H1 (cell line): ENCODE measurements around the gene HEBP2. TPM values are rescaled to one million over a fixed set of nuclear protein-coding genes. Genes with fewer than 3 reads are reported as not detected.

Experiments used
- CTCF ChIA-PET: fragments of 300-600 bp; sonication (Branson Sonifier 250); formaldehyde crosslinking; loops from one replicate; lab custom pipeline; 2021; ENCODE audit not compliant: partially characterized antibody; lab: Charles Lee
- POLR2A ChIA-PET: fragments of 300-600 bp; sonication (Branson Sonifier 250); formaldehyde crosslinking; loops from one replicate; lab custom pipeline; 2021; ENCODE audit warnings: inconsistent platforms; ENCODE audit not compliant: partially characterized antibody; lab: Charles Lee
- DNase-seq, 2 experiments: peaks; one replicate each; pipeline versions ENCODE4 v3.0.0 to v3.0.0-alpha.2; 2010 to 2022; ENCODE audit warnings: low spot score in 2 of 2, low read depth in 1 of 2, mixed read lengths in 1 of 2
- FAIRE-seq: peaks from 2 replicates; lab custom pipeline; 2011; peaks lifted over from hg19 to GRCh38; lab: Jason Lieb, UNC
- H2AFZ ChIP-seq: 2 replicates; pipeline ENCODE4 v1.8.1; 2012; ENCODE audit warnings: low read length, inconsistent platforms
- H2AK5ac ChIP-seq: 2 replicates; pipeline ENCODE4 v1.6.1; 2013; ENCODE audit warnings: low read depth, low read length
- H2BK120ac ChIP-seq: replicated peaks from 2 replicates; pipeline ENCODE3; 2013; ENCODE audit warnings: low read depth, low read length, inconsistent platforms
- H2BK12ac ChIP-seq: 2 replicates; pipeline ENCODE4 v1.6.1; 2013; ENCODE audit warnings: low read depth, low read length
- H2BK15ac ChIP-seq: 2 replicates; pipeline ENCODE4 v1.6.1; 2013; ENCODE audit warnings: low read length
- H2BK20ac ChIP-seq: 2 replicates; pipeline ENCODE4 v1.6.1; 2013; ENCODE audit warnings: low read length
- H2BK5ac ChIP-seq: 2 replicates; pipeline ENCODE4 v1.6.1; 2013; ENCODE audit warnings: low read depth, low read length
- H3K14ac ChIP-seq: 2 replicates; pipeline ENCODE4 v1.6.1; 2013; ENCODE audit warnings: inconsistent platforms; ENCODE audit not compliant: insufficient read length
- H3K18ac ChIP-seq: 2 replicates; pipeline ENCODE4 v1.6.1; 2013; ENCODE audit warnings: low read length; ENCODE audit errors: extremely low read depth
- H3K23ac ChIP-seq: 2 replicates; pipeline ENCODE4 v1.6.1; 2013; ENCODE audit warnings: inconsistent platforms; ENCODE audit not compliant: insufficient read length
- H3K23me2 ChIP-seq: 2 replicates; pipeline ENCODE4 v1.6.1; 2013; ENCODE audit warnings: low read depth, low read length
- H3K27ac ChIP-seq: 2 replicates; pipeline ENCODE4 v1.6.1; 2011; ENCODE audit warnings: low read depth, low read length, inconsistent platforms
- H3K27me3 ChIP-seq, 4 experiments: replicated peaks in 1 of 4; 1 replicate in 1 of 4; 2 replicates in 3 of 4; pipeline versions ENCODE4 v1.6.1 to v1.8.1; 2011 to 2013; ENCODE audit warnings: low read length in 3 of 4, mild to moderate bottlenecking in 3 of 4, inconsistent platforms in 2 of 4, mixed read lengths in 2 of 4, moderate library complexity in 1 of 4; ENCODE audit not compliant: control insufficient read depth in 3 of 4, insufficient read depth in 3 of 4; ENCODE audit errors: extremely low read depth in 1 of 4
- H3K36me3 ChIP-seq, 4 experiments: 2 replicates each; pipeline versions ENCODE4 v1.6.1 to v1.8.1; 2011 to 2013; ENCODE audit warnings: mild to moderate bottlenecking in 4 of 4, low read length in 3 of 4, moderate library complexity in 2 of 4, control low read depth in 1 of 4, inconsistent platforms in 1 of 4; ENCODE audit not compliant: insufficient read depth in 4 of 4, control insufficient read depth in 2 of 4
- H3K4ac ChIP-seq: replicated peaks from 2 replicates; pipeline ENCODE3; 2013; ENCODE audit warnings: low read length, low read depth, mixed read lengths, inconsistent platforms; ENCODE audit not compliant: insufficient read length
- H3K4me1 ChIP-seq, 4 experiments: replicated peaks in 1 of 4; 1 replicate in 1 of 4; 2 replicates in 3 of 4; pipeline versions ENCODE4 v1.6.1 to v1.8.1; 2011 to 2013; ENCODE audit warnings: low read length in 3 of 4, inconsistent platforms in 2 of 4, mixed read lengths in 1 of 4; ENCODE audit not compliant: insufficient read depth in 4 of 4, control insufficient read depth in 3 of 4
- H3K4me2 ChIP-seq, 2 experiments: 2 replicates each; pipeline versions ENCODE4 v1.6.1 to v1.8.1; 2011 to 2013; ENCODE audit warnings: low read depth in 2 of 2, low read length in 2 of 2, control low read depth in 1 of 2, inconsistent platforms in 1 of 2, mild to moderate bottlenecking in 1 of 2; ENCODE audit not compliant: insufficient read depth in 1 of 2
- H3K4me3 ChIP-seq, 4 experiments: fragments of 200-600, 300-600 bp in 1 of 4; sonication (generic), shearing (Covaris generic), sonication (Bioruptor Twin) in 1 of 4; 2 replicates each; pipeline versions ENCODE4 v1.5.1 to v1.8.1; 2011 to 2016; ENCODE audit warnings: low read length in 4 of 4, low read depth in 3 of 4, control low read depth in 2 of 4, inconsistent platforms in 2 of 4, mild to moderate bottlenecking in 2 of 4, mixed read lengths in 1 of 4, moderate library complexity in 1 of 4; ENCODE audit not compliant: insufficient read depth in 2 of 4; ENCODE audit errors: extremely low read depth in 1 of 4
- H3K56ac ChIP-seq: replicated peaks from 2 replicates; pipeline ENCODE3; 2013; ENCODE audit warnings: low read depth, mild to moderate bottlenecking, mixed read lengths, low read length, inconsistent platforms; ENCODE audit not compliant: insufficient read length
- H3K79me1 ChIP-seq: 2 replicates; pipeline ENCODE4 v1.6.1; 2013; ENCODE audit warnings: low read depth, low read length, control low read depth
- H3K79me2 ChIP-seq, 2 experiments: 2 replicates each; pipeline versions ENCODE4 v1.6.1 to v1.8.1; 2012 to 2013; ENCODE audit warnings: low read length in 2 of 2, mild to moderate bottlenecking in 2 of 2, inconsistent platforms in 1 of 2; ENCODE audit not compliant: insufficient read depth in 2 of 2, control insufficient read depth in 1 of 2
- H3K9ac ChIP-seq, 4 experiments: replicated peaks in 1 of 4; 1 replicate in 1 of 4; 2 replicates in 3 of 4; pipeline versions ENCODE4 v1.6.1 to v1.8.1; 2011 to 2013; ENCODE audit warnings: low read depth in 3 of 4, low read length in 3 of 4, control low read depth in 2 of 4, mild to moderate bottlenecking in 2 of 4, moderate library complexity in 2 of 4, inconsistent platforms in 1 of 4; ENCODE audit errors: extremely low read depth in 1 of 4
- H3K9me3 ChIP-seq, 2 experiments: 2 replicates each; pipeline versions ENCODE4 v1.6.1 to v1.8.1; 2012 to 2013; ENCODE audit warnings: mild to moderate bottlenecking in 2 of 2, moderate library complexity in 2 of 2, control low read depth in 1 of 2, inconsistent platforms in 1 of 2, low read depth in 1 of 2, low read length in 1 of 2, mixed read lengths in 1 of 2; ENCODE audit not compliant: insufficient read depth in 2 of 2
- H4K20me1 ChIP-seq, 2 experiments: replicated peaks in 1 of 2; 2 replicates each; pipeline versions ENCODE3 to v1.8.1; 2011 to 2013; ENCODE audit warnings: inconsistent platforms in 2 of 2, low read length in 2 of 2, mild to moderate bottlenecking in 1 of 2; ENCODE audit not compliant: insufficient read depth in 2 of 2, control insufficient read depth in 1 of 2
- H4K5ac ChIP-seq: 2 replicates; pipeline ENCODE4 v1.6.1; 2013; ENCODE audit warnings: low read length, low read depth, mixed read lengths, inconsistent platforms; ENCODE audit not compliant: insufficient read length
- H4K8ac ChIP-seq: 2 replicates; pipeline ENCODE4 v1.8.0; 2013; ENCODE audit warnings: mild to moderate bottlenecking, moderate library complexity, low read length, inconsistent platforms; ENCODE audit not compliant: insufficient read depth; ENCODE audit errors: extremely low read depth
- H4K91ac ChIP-seq: replicated peaks from 2 replicates; pipeline ENCODE3; 2013; ENCODE audit warnings: low read length, mixed read lengths, inconsistent platforms; ENCODE audit not compliant: insufficient read length
- TAF1 ChIP-seq: IDR thresholded peaks from 2 replicates; pipeline ENCODE4 v1.6.1; 2011; ENCODE audit warnings: mild to moderate bottlenecking, low read depth, low read length
- YY1 ChIP-seq: IDR thresholded peaks from 2 replicates; pipeline ENCODE4 v1.6.1; 2011; ENCODE audit warnings: low read depth, mild to moderate bottlenecking, low read length
- WGBS, 2 experiments: shearing (Covaris generic) in 1 of 2; methylation state at CpG; one replicate each; pipeline versions ENCODE4 v1.1.6 to v1.1.7; 2013 to 2015; ENCODE audit warnings: low lambda C conversion rate in 2 of 2, mixed read lengths in 2 of 2, inconsistent platforms in 1 of 2, low coverage in 1 of 2, missing lambda C conversion rate in 1 of 2; ENCODE audit not compliant: insufficient replicate concordance in 2 of 2, insufficient coverage in 1 of 2, insufficient read length in 1 of 2; ENCODE audit errors: extremely low coverage in 1 of 2, missing lambda C conversion rate in 1 of 2; 5-methylcytosine and 5-hydroxymethylcytosine counted together
- polyA plus RNA-seq, 7 experiments: library from polyadenylated mRNA; depleted of rRNA in 3 of 7; stranded (reverse) in 5 of 7; unstranded in 2 of 7; fragments of >200 nt in 5 of 7; fragments of 200-250 nt in 2 of 7; gene quantifications; 1 replicate in 5 of 7; 2 replicates in 1 of 7; 4 replicates in 1 of 7; pipeline versions ENCODE4 v1.2.1 to v1.2.3, GENCODE V29; 2011 to 2013; ENCODE audit warnings: missing spikeins in 2 of 7, mixed read lengths in 2 of 7
- total RNA-seq: library from RNA; stranded (reverse); fragmentation: NEBNext Ultra II Directional; extraction: Animal tissue kit (Norgen Biotek cat#: 25700); gene quantifications from 2 replicates; pipeline ENCODE4 v1.2.1, GENCODE V29; 2021

Gene HEBP2
- total and polyA plus RNA-seq, 2 of the 8 experiments (the other 6 are each of a cell fraction or from before 2014, with no cell fraction given), result 6.5 to 37.9 TPM

GRCh38 chr6:138378463-138378862 is 25.6 kb upstream of the HEBP2 start:
- Histone ChIP-seq H3K9me3 (no peaks in the 10 kb centered on the region), H3K79me2 (no peaks in the 10 kb centered on the region), H3K56ac (no peak overlapping the region), H2BK120ac (no peak overlapping the region), H4K5ac (no peak overlapping the region), H2AK5ac (no peak overlapping the region), H3K9ac (no peak overlapping the region), H3K23me2 (no peaks in the 10 kb centered on the region), H2BK12ac (no peak overlapping the region), H3K14ac (no peak overlapping the region), H3K36me3 (no peaks in the 10 kb centered on the region), H3K27ac (no peak overlapping the region), H2BK15ac (no peak overlapping the region), H2BK20ac (no peak overlapping the region), H2AFZ (no peak overlapping the region), H4K91ac (no peak overlapping the region), H3K79me1 (no peaks in the 10 kb centered on the region), H3K4me1 (peaks cover 0 to 11% (median 0%) of the 10 kb centered on the region in 4 experiments; a peak in 2 of 7 replicates), H4K20me1 (no peaks in the 10 kb centered on the region), H3K18ac (no peak overlapping the region), H3K4ac (no peak overlapping the region), H3K23ac (no peak overlapping the region), H2BK5ac (no peak overlapping the region), H3K27me3 (no peaks in the 10 kb centered on the region), H3K4me3 (no peak overlapping the region), H3K4me2 (0 out of 4 replicates have a peak overlapping the region, but pooled peaks of 1 of the 2 experiments have one; percentile 43), H4K8ac (no peak overlapping the region)
- CTCF ChIA-PET, result interaction anchor here (1.3 to 1.8 kb wide), 3 partner anchors 17 to 93 kb away, joined by 3 to 5 read pairs (median 4); no protein-coding TSS in a partner anchor
- 72% methylated on average over 4 of the region's 4 CpGs; no CpG with 5 or more reads in 1 of the 2 experiments for WGBS, 2 experiments
- POLR2A ChIA-PET, result no interaction called here
- no peak for FAIRE-seq
- TF ChIP-seq YY1 (no peak), TAF1 (no peak)
- no peak for DNase-seq
